Epithelial cell of esophagus (primary cell): ENCODE results near the gene IDI1.

Experiments
- DNase-seq: peaks from one replicate; pipeline ENCODE4 v3.0.0; 2010; ENCODE audit warnings: low read depth
- H3K4me3 ChIP-seq: 2 replicates; pipeline ENCODE4 v1.5.1; 2011; ENCODE audit warnings: mild to moderate bottlenecking, low read length, control low read depth
- CTCF ChIP-seq: IDR thresholded peaks from 2 replicates; pipeline ENCODE4 v1.5.1; 2011; ENCODE audit warnings: low read depth, mild to moderate bottlenecking, low read length, control low read depth, inconsistent platforms; ENCODE audit not compliant: insufficient read depth; ENCODE audit errors: missing control alignments

IDI1 gene

GRCh38 chr10:1024103-1024502 lies 24.8 kb downstream of the IDI1 start:
- no peak for TF ChIP-seq CTCF
- no peak for DNase-seq
- no peak overlapping the region for H3K4me3 ChIP-seq

- no peak for TF ChIP-seq CTCF
- no peak for DNase-seq
- no peak overlapping the region for H3K4me3 ChIP-seq
These were observed 26.5 kb downstream of the IDI1 start for GRCh38 chr10:1022413-1022812.

- no peak for DNase-seq
- H3K4me3 ChIP-seq, result no peak overlapping the region
- no peak for TF ChIP-seq CTCF
These were observed 28.0 kb downstream of the IDI1 start for GRCh38 chr10:1020958-1021357.

- DNase-seq, result no peak
- TF ChIP-seq CTCF, result no peak
- H3K4me3 ChIP-seq, result no peak overlapping the region
These were observed 28.5 kb downstream of the IDI1 start for GRCh38 chr10:1020460-1020859.

- no peak for DNase-seq
- TF ChIP-seq CTCF, result no peak
- H3K4me3 ChIP-seq, result no peak overlapping the region
These were observed 29.6 kb downstream of the IDI1 start for GRCh38 chr10:1019362-1019761.

- no peak for TF ChIP-seq CTCF
- no peak overlapping the region for H3K4me3 ChIP-seq
- no peak for DNase-seq
These were observed 33.2 kb downstream of the IDI1 start for GRCh38 chr10:1015688-1016087.

- no peak overlapping the region for H3K4me3 ChIP-seq
- DNase-seq, result no peak
- no peak for TF ChIP-seq CTCF
These were observed 37.2 kb downstream of the IDI1 start for GRCh38 chr10:1011696-1012095.
